ENCODE data around the gene C17orf114.

C17orf114 gene

GRCh38 chr17:4807605-4808377 is 5.7 kb upstream of the C17orf114 start:
- peaks cover 0 to 7% of the 10 kb centered on the region in 2 donors for H3K36me3 ChIP-seq (ENCODE audit: control insufficient read depth in 2 of 2, insufficient read depth in 2 of 2, low read length in 2 of 2)
- H3K9ac ChIP-seq (ENCODE audit: low read depth in 1 of 2, low read length in 2 of 2), result peak overlapping the region in 1 of 2 donors; percentile 52
- H3K27me3 ChIP-seq (ENCODE audit: control insufficient read depth in 2 of 2, insufficient read depth in 2 of 2, low read length in 2 of 2), result no peaks in the 10 kb centered on the region
- H3K27ac ChIP-seq (ENCODE audit: low read depth in 2 of 2, low read length in 2 of 2), result no peak overlapping the region
- H3K4me3 ChIP-seq (ENCODE audit: low read length in 2 of 2), result peak overlapping the region; percentile 67 to 85
- H3K9me3 ChIP-seq (ENCODE audit: control insufficient read depth in 2 of 2, low read length in 2 of 2), result no peaks in the 10 kb centered on the region
- H3K4me1 ChIP-seq (ENCODE audit: control insufficient read depth in 2 of 2, insufficient read depth in 2 of 2, low read length in 2 of 2), result peaks cover 10% of the 10 kb centered on the region in 2 donors

GRCh38 chr17:4806777-4807604 is 4.9 kb upstream of the C17orf114 start, which contains the start of gene PLD2:
TSS of gene PLD2 (plus strand) at chr17:4807152. CDS start at chr17:4807773, 621 bp downstream.
- peak within 1 kb of the TSS; percentile 58 to 73 for H3K9ac ChIP-seq (ENCODE audit: low read depth in 1 of 2, low read length in 2 of 2)

DNA sequence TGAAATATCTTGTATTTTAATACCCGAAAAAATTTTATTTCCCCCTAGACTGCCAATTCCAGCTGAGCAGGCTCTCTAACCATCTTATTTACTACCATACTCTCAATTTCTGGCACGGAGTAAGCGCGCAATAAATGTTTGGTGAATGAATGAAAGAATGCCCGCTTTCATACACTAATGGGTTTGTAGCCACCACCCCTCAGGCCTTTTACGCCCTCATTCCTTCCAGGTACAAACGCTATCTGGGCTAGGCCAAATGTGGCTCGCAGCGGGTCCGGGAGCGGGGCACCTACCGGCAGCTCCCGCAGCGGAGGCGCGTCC is 4.3 kb upstream of the C17orf114 start:
- no peaks in the 10 kb centered on the region for H3K9me3 ChIP-seq (ENCODE audit: control insufficient read depth in 2 of 2, low read length in 2 of 2)
- H3K9ac ChIP-seq (ENCODE audit: low read depth in 1 of 2, low read length in 2 of 2), result peak overlapping the region; percentile 58 to 63
- no peaks in the 10 kb centered on the region for H3K27me3 ChIP-seq (ENCODE audit: control insufficient read depth in 2 of 2, insufficient read depth in 2 of 2, low read length in 2 of 2)
- peaks cover 0 to 5% of the 10 kb centered on the region in 2 donors for H3K36me3 ChIP-seq (ENCODE audit: control insufficient read depth in 2 of 2, insufficient read depth in 2 of 2, low read length in 2 of 2)
- peak overlapping the region; percentile 76 to 85 for H3K4me3 ChIP-seq (ENCODE audit: low read length in 2 of 2)
- peaks cover 10% of the 10 kb centered on the region in 2 donors for H3K4me1 ChIP-seq (ENCODE audit: control insufficient read depth in 2 of 2, insufficient read depth in 2 of 2, low read length in 2 of 2)
- no peak overlapping the region for H3K27ac ChIP-seq (ENCODE audit: low read depth in 2 of 2, low read length in 2 of 2)

More at GRCh38 chr17:4806777-4807604, 4.9 kb upstream of the C17orf114 start, which contains the start of gene PLD2:
- peaks cover 10% of the 10 kb centered on the region in 2 donors for H3K4me1 ChIP-seq (ENCODE audit: control insufficient read depth in 2 of 2, insufficient read depth in 2 of 2, low read length in 2 of 2)
- H3K27ac ChIP-seq (ENCODE audit: low read depth in 2 of 2, low read length in 2 of 2), result peak within 1 kb of the TSS in 1 of 2 donors; percentile 52
- H3K9me3 ChIP-seq (ENCODE audit: control insufficient read depth in 2 of 2, low read length in 2 of 2), result no peaks in the 10 kb centered on the region
- peak within 1 kb of the TSS; percentile 76 to 85 for H3K4me3 ChIP-seq (ENCODE audit: low read length in 2 of 2)
- no peaks in the 10 kb centered on the region for H3K27me3 ChIP-seq (ENCODE audit: control insufficient read depth in 2 of 2, insufficient read depth in 2 of 2, low read length in 2 of 2)
- peaks cover 0 to 7% of the 10 kb centered on the region in 2 donors for H3K36me3 ChIP-seq (ENCODE audit: control insufficient read depth in 2 of 2, insufficient read depth in 2 of 2, low read length in 2 of 2)

GRCh38 chr17:4800462-4801196 is 1.5 kb downstream of the C17orf114 start:
- Histone ChIP-seq H3K4me3 (ENCODE audit: low read length in 2 of 2) (no peak overlapping the region), H3K27ac (ENCODE audit: low read depth in 2 of 2, low read length in 2 of 2) (no peak overlapping the region), H3K9me3 (ENCODE audit: control insufficient read depth in 2 of 2, low read length in 2 of 2) (no peaks in the 10 kb centered on the region), H3K27me3 (ENCODE audit: control insufficient read depth in 2 of 2, insufficient read depth in 2 of 2, low read length in 2 of 2) (no peaks in the 10 kb centered on the region), H3K4me1 (ENCODE audit: control insufficient read depth in 2 of 2, insufficient read depth in 2 of 2, low read length in 2 of 2) (peaks cover 3 to 6% of the 10 kb centered on the region in 2 donors), H3K9ac (ENCODE audit: low read depth in 1 of 2, low read length in 2 of 2) (no peak overlapping the region), H3K36me3 (ENCODE audit: control insufficient read depth in 2 of 2, insufficient read depth in 2 of 2, low read length in 2 of 2) (peaks cover 4 to 16% of the 10 kb centered on the region in 2 donors)

DNA sequence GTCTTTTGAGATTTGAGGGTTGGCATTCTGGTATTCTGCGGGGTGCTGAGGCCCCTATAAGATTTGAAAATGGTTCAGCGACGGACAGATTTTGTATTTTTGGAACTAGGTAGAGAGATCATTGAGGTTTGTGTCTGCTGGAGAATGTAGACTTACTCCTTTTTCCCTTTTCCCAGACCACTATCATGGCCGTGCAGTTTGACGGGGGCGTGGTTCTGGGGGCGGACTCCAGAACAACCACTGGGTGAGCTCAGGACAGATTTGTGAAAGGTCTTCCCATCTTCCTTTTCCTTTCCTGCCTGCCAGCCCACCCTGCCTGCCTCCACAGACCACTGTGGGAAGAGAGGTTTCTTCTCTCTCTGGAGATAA is 5.6 kb downstream of the C17orf114 start:
- Histone ChIP-seq H3K36me3 (ENCODE audit: control insufficient read depth in 2 of 2, insufficient read depth in 2 of 2, low read length in 2 of 2) (peaks cover 4 to 16% of the 10 kb centered on the region in 2 donors), H3K27ac (ENCODE audit: low read depth in 2 of 2, low read length in 2 of 2) (peak overlapping the region; percentile 63 to 67), H3K27me3 (ENCODE audit: control insufficient read depth in 2 of 2, insufficient read depth in 2 of 2, low read length in 2 of 2) (no peaks in the 10 kb centered on the region), H3K4me3 (ENCODE audit: low read length in 2 of 2) (peak overlapping the region; percentile 98 to 100), H3K4me1 (ENCODE audit: control insufficient read depth in 2 of 2, insufficient read depth in 2 of 2, low read length in 2 of 2) (peaks cover 3 to 6% of the 10 kb centered on the region in 2 donors), H3K9ac (ENCODE audit: low read depth in 1 of 2, low read length in 2 of 2) (peak overlapping the region; percentile 85 to 87), H3K9me3 (ENCODE audit: control insufficient read depth in 2 of 2, low read length in 2 of 2) (no peaks in the 10 kb centered on the region)

- H3K36me3 ChIP-seq (ENCODE audit: control insufficient read depth in 2 of 2, insufficient read depth in 2 of 2, low read length in 2 of 2), result peaks cover 4 to 16% of the 10 kb centered on the region in 2 donors
- H3K9ac ChIP-seq (ENCODE audit: low read depth in 1 of 2, low read length in 2 of 2), result no peak overlapping the region
- H3K9me3 ChIP-seq (ENCODE audit: control insufficient read depth in 2 of 2, low read length in 2 of 2), result no peaks in the 10 kb centered on the region
- no peak overlapping the region for H3K27ac ChIP-seq (ENCODE audit: low read depth in 2 of 2, low read length in 2 of 2)
- H3K4me3 ChIP-seq (ENCODE audit: low read length in 2 of 2), result peak overlapping the region; percentile 98 to 100
- H3K27me3 ChIP-seq (ENCODE audit: control insufficient read depth in 2 of 2, insufficient read depth in 2 of 2, low read length in 2 of 2), result no peaks in the 10 kb centered on the region
- peaks cover 7 to 9% of the 10 kb centered on the region in 2 donors for H3K4me1 ChIP-seq (ENCODE audit: control insufficient read depth in 2 of 2, insufficient read depth in 2 of 2, low read length in 2 of 2)
Measured at GRCh38 chr17:4795168-4795567, 7.0 kb downstream of the C17orf114 start.

DNA sequence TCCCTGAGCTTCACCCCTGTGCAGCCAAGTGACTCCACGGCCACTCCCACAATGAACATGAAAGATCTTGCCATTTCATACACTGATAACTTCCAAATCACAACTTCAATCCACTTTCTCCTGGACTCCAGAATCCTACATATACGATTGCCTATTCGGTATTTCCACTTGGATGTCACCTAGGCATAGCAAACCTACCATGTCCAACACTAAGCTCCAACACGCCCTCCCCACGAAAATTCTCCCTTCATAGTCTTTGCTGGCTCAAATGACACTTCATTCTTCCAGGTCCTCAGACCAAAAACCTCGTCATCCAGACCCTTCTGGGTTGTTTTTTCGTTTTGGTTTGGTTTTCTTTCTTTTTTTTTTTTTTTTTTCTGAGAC is 11.4 kb downstream of the C17orf114 start:
- Histone ChIP-seq H3K4me1 (ENCODE audit: control insufficient read depth in 2 of 2, insufficient read depth in 2 of 2, low read length in 2 of 2) (peaks cover 16 to 27% of the 10 kb centered on the region in 2 donors), H3K9ac (ENCODE audit: low read depth in 1 of 2, low read length in 2 of 2) (peak overlapping the region; percentile 82 to 89), H3K4me3 (ENCODE audit: low read length in 2 of 2) (peak overlapping the region; percentile 68 to 87), H3K27me3 (ENCODE audit: control insufficient read depth in 2 of 2, insufficient read depth in 2 of 2, low read length in 2 of 2) (peaks cover 0 to 3% of the 10 kb centered on the region in 2 donors), H3K9me3 (ENCODE audit: control insufficient read depth in 2 of 2, low read length in 2 of 2) (no peaks in the 10 kb centered on the region), H3K36me3 (ENCODE audit: control insufficient read depth in 2 of 2, insufficient read depth in 2 of 2, low read length in 2 of 2) (no peaks in the 10 kb centered on the region), H3K27ac (ENCODE audit: low read depth in 2 of 2, low read length in 2 of 2) (peak overlapping the region; percentile 95 to 96)

DNA sequence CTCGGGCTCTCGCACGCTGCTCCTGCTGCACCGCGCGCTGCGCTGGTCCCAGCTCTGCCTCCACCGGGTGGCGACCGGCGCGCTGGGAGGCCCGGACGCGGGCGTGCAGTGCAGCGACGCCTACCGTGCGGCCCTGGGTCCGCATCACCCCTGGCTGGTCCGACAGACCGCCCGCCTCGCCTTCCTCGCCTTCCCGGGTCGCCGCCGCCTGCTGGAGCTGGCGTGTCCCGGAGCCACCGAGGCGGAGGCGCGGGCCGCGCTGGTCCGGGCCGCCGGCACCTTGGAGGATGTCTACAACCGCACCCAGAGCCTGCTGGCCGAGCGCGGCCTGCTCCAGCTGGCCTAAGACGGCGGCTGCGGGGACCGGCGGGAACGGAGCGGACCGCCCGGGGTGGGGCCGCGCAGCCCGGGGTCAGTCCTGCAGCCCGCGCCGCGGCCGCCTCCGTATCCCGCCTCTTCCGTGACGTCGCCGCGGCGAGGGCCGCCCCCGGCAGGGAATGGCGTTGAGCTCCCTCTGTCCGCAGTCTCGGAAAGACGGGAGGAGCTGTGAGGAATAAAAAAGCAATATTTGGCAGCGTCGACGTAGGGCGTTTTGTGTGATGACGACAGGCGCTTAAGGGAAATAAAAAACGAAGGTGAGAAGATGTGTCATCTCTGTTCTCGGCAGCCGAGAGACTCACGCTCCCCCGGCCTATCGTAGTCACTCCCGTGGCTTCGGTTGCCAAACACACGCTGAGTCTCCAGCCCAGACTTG is 12.0 kb downstream of the C17orf114 start:
- no peaks in the 10 kb centered on the region for H3K36me3 ChIP-seq (ENCODE audit: control insufficient read depth in 2 of 2, insufficient read depth in 2 of 2, low read length in 2 of 2)
- no peaks in the 10 kb centered on the region for H3K9me3 ChIP-seq (ENCODE audit: control insufficient read depth in 2 of 2, low read length in 2 of 2)
- H3K4me1 ChIP-seq (ENCODE audit: control insufficient read depth in 2 of 2, insufficient read depth in 2 of 2, low read length in 2 of 2), result peaks cover 16 to 27% of the 10 kb centered on the region in 2 donors
- H3K4me3 ChIP-seq (ENCODE audit: low read length in 2 of 2), result peak overlapping the region; percentile 68 to 87
- peaks cover 3 to 4% of the 10 kb centered on the region in 2 donors for H3K27me3 ChIP-seq (ENCODE audit: control insufficient read depth in 2 of 2, insufficient read depth in 2 of 2, low read length in 2 of 2)
- peak overlapping the region; percentile 95 to 96 for H3K27ac ChIP-seq (ENCODE audit: low read depth in 2 of 2, low read length in 2 of 2)
- H3K9ac ChIP-seq (ENCODE audit: low read depth in 1 of 2, low read length in 2 of 2), result peak overlapping the region; percentile 82 to 89

DNA sequence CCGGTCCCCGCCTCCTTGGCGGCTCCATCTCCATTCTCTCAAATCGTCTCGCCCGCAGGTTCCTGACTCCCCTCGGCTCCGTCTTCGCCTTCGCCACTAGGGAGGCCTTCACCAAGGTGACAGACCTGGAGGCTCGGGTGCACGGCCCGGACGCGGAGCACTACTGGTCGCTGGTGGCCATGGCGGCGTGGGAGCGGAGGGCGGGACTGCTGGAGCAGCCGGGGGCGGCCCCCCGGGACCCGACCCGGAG is 12.5 kb downstream of the C17orf114 start:
- Histone ChIP-seq H3K9ac (ENCODE audit: low read depth in 1 of 2, low read length in 2 of 2) (peak overlapping the region; percentile 82 to 89), H3K27me3 (ENCODE audit: control insufficient read depth in 2 of 2, insufficient read depth in 2 of 2, low read length in 2 of 2) (peaks cover 3 to 4% of the 10 kb centered on the region in 2 donors), H3K36me3 (ENCODE audit: control insufficient read depth in 2 of 2, insufficient read depth in 2 of 2, low read length in 2 of 2) (no peaks in the 10 kb centered on the region), H3K9me3 (ENCODE audit: control insufficient read depth in 2 of 2, low read length in 2 of 2) (no peaks in the 10 kb centered on the region), H3K4me3 (ENCODE audit: low read length in 2 of 2) (peak overlapping the region; percentile 68 to 87), H3K4me1 (ENCODE audit: control insufficient read depth in 2 of 2, insufficient read depth in 2 of 2, low read length in 2 of 2) (peaks cover 16 to 27% of the 10 kb centered on the region in 2 donors), H3K27ac (ENCODE audit: low read depth in 2 of 2, low read length in 2 of 2) (peak overlapping the region; percentile 95 to 96)

All from mucosa of rectum (tissue), 2 donors.